ENCODE data around the gene RUFY1.

RUFY1 gene

DNA sequence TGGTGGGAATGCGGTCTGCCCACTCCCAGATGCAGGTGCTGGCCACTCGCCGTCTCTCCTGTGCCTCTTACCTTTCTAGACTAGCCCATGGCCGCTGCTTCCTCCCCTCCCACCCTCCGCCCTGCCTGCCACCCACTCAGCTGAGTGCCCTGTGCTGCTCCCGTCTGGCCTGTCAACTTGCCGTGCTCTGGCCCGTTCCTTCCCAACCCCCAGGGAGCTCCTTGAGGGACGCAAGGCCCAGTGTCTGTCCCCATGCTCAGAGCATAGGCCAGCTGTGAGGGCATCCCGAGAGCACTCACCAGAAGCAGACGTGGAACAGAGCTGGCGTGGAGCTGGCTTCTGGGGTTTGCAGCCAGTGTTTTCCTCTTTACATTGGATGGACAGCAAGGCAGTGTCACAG lies 53.0 kb downstream of the RUFY1 start:
- DNase-seq (ENCODE audit: low spot score), result no peak

GRCh38 chr5:179605026-179605833 lies 54.9 kb downstream of the RUFY1 start:
- DNase-seq (ENCODE audit: low spot score), result no peak

GRCh38 chr5:179606071-179606909 lies 55.9 kb downstream of the RUFY1 start:
- DNase-seq (ENCODE audit: low spot score), result no peak

GRCh38 chr5:179606910-179607159 lies 56.5 kb downstream of the RUFY1 start:
- no peak for DNase-seq (ENCODE audit: low spot score)

GRCh38 chr5:179607160-179607931 lies 57.0 kb downstream of the RUFY1 start:
- DNase-seq (ENCODE audit: low spot score), result peak; percentile 45

DNA sequence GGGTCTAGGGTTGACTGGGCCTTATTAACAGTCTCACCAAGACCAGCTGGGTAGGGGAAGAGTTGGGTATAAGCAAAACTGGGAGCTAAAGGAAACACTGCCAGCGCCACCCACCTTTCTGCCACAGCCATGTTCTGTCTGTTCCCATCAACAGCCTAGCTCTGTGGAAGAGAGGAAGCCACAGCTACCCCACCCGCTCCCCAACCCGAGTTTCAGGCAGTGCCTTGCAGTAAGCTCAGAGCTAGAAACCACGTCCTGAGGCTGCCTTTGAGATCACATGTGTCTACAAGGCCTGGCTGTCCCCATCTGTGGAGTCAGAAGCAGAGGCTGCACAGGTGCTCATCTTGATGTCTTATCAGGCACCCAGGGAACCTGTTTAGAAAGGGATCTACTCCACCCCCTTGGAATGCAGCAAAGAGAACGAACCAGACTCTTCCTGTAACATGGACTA lies 57.8 kb downstream of the RUFY1 start:
- DNase-seq (ENCODE audit: low spot score), result peak; percentile 42

DNA sequence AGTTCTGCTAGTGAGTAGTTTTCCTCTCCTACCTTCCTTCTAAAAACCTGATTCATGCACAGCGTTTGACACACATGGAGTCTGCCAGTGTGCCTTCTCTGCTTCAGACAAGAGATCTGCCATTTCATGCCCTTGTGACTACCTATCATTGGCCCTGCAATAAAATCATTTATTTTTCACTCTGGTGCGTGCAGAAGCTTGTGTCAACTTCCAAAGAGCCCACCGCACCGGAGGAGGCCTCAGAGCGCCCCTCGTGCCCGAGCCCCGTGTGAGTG lies 59.4 kb downstream of the RUFY1 start:
- DNase-seq (ENCODE audit: low spot score), result no peak

- no peak for DNase-seq (ENCODE audit: low spot score)
These were observed 60.0 kb downstream of the RUFY1 start for GRCh38 chr5:179610109-179610902.

- no peak for DNase-seq (ENCODE audit: low spot score)
These were observed 60.5 kb downstream of the RUFY1 start for GRCh38 chr5:179610903-179611265.

- DNase-seq (ENCODE audit: low spot score), result no peak
These were observed 62.5 kb downstream of the RUFY1 start for GRCh38 chr5:179612577-179613459.

GRCh38 chr5:179613460-179614071 lies 63.2 kb downstream of the RUFY1 start:
- DNase-seq (ENCODE audit: low spot score), result no peak

- no peak for DNase-seq (ENCODE audit: low spot score)
These were observed 64.4 kb downstream of the RUFY1 start for GRCh38 chr5:179614745-179615144.

DNA sequence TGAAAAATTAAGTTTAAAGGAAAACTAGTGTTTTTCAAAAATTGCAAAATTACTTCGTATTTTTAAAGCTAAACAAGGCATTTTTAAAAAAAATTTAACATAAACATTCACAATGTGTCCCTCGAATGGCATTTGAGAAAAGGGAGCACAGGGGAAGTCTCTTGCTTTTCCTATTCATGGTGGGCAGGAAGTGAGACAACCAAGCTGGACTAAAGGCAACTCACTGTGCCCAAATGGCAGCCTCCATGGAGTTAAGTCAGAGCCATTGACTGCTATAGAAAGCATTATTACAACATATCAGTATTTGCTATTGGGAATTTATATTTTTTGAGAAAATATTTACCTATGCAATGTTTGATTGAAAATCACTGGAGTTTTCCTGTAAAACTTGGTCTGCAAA lies 64.8 kb downstream of the RUFY1 start:
- no peak for DNase-seq (ENCODE audit: low spot score)

GRCh38 chr5:179616002-179616594 lies 65.7 kb downstream of the RUFY1 start:
- no peak for DNase-seq (ENCODE audit: low spot score)

GRCh38 chr5:179617930-179618329 lies 67.6 kb downstream of the RUFY1 start:
- no peak for DNase-seq (ENCODE audit: low spot score)

DNA sequence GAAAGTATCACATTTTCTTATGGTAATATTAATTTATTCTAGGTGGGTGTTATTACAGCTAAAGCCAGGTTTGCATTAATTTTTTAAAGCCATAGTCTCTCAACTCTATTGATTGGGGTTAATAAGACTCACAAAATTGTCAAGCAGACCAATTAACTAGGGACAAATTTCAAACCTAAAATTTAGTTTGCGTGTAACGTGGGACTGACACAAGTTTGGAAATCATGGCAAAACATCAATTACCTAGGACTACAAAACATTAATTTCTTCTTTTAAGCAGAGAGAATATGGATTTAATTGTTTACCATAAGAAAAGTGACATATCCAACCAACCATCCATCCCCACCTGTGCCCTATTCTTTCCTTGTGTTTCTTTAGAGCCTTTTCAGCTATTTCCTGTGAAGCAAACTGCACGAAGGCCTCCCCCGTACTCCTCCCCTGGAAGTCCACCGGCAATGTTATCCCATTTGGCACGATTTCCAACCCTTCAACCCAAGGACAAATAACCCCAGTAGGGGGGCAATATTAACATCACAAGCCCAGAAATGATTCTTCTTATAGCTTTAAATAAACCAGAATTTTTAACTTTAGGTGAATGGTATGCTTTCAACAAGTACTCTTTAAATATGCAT lies 68.7 kb downstream of the RUFY1 start:
- DNase-seq (ENCODE audit: low spot score), result no peak

DNA sequence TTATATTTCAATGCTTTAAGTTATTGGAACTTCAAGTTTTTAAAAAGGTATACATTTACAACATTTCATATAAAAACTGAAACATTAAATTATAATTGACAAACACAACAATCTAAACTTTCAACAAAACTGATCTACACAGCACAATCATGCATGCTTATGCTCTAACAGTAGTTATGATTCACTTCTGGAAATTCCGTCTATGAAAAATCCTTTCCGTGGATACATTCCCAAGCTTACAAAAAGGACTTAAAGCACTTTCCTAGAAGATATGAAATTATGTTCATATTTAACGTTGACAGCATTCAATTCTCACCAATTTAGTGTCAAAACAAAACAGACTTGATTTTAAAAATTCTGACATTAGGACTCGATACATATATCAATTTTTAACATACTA lies 69.4 kb downstream of the RUFY1 start:
- DNase-seq (ENCODE audit: low spot score), result no peak

- DNase-seq (ENCODE audit: low spot score), result no peak
These were observed 69.9 kb downstream of the RUFY1 start for GRCh38 chr5:179620293-179620692.

DNA sequence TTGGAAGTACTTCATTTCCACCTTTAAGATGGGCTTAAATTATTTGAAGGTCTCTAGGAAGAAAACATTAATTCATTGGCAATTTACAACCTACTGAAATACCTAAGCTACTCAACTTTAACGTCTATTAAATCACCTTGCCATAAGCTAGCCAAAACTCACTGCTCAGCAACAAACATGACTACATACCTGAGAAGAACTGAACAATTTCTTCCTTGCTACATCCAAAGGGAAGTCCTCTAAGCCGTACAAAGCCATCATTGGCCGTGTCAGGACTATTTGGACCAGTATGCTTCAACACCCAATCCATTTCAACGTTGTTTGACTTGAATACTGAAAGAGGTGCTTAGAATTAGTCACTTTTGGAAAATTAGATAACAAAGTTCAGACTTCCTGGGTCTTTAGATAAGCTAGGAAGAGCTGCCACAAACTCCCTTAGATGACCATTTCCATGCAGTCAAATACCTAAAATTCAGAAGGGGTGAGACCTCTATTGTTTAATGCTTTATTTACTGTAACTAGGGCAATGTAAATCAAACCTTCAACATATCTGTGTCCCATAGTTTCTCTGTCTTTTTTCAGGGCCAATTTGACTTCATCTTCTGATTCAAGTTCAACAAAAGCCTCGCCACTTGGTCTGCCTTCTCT lies 70.5 kb downstream of the RUFY1 start:
- DNase-seq (ENCODE audit: low spot score), result no peak
